HepG2 (cell line): ENCODE measurements around the gene ACACA.

Experiments
- MYNN ChIP-seq: sonication (generic); formaldehyde crosslinking; IDR thresholded peaks from 2 replicates; pipeline ENCODE4 v1.4.0; 2020; ENCODE audit warnings: mild to moderate bottlenecking, low read depth, missing genetic modification reagents
- YY1 ChIP-seq: IDR thresholded peaks from 2 replicates; pipeline ENCODE4 v1.6.1; 2011; ENCODE audit warnings: low read length, low read depth, moderate library complexity, mild to moderate bottlenecking; ENCODE audit not compliant: insufficient read depth, insufficient replicate concordance
- ZNF383 ChIP-seq: sonication (generic); formaldehyde crosslinking; IDR thresholded peaks from 2 replicates; pipeline ENCODE4 v1.4.0; 2020; ENCODE audit warnings: missing genetic modification reagents, mild to moderate bottlenecking, borderline replicate concordance

- TF ChIP-seq MYNN (CRISPR knock-in tag) (no peak), ZNF383 (CRISPR knock-in tag) (no peak), YY1 (no peak)
Measured at GRCh38 chr17:37255432-37255831, 151.2 kb downstream of the ACACA start.
